Measurements from ENCODE around the gene WDR64.
"Not testable (repeated sequence)": the region's sequence is repeated elsewhere in the genome, so short reads cannot be mapped to it uniquely, and the experiment has no call there.

WDR64 gene

DNA sequence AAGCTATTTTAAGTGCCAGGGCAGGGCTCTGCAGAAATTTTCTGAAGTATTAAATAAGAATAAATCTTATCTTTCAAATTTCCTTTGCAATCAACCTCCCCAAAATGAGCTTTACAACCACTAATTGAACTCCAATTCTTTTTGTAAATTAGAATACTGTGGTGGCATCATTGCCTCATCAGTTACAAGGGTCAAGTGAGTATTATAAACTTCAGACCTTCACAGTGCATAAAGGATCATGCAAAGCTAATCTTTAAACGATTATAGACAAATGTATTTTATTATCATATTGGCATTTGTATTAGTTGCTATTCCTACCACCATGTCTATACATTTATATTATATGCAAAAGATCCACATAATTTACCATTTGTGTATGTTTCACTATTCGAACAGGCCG, 19.1 kb upstream of the WDR64 start:
- DNase-seq: no peak

DNA sequence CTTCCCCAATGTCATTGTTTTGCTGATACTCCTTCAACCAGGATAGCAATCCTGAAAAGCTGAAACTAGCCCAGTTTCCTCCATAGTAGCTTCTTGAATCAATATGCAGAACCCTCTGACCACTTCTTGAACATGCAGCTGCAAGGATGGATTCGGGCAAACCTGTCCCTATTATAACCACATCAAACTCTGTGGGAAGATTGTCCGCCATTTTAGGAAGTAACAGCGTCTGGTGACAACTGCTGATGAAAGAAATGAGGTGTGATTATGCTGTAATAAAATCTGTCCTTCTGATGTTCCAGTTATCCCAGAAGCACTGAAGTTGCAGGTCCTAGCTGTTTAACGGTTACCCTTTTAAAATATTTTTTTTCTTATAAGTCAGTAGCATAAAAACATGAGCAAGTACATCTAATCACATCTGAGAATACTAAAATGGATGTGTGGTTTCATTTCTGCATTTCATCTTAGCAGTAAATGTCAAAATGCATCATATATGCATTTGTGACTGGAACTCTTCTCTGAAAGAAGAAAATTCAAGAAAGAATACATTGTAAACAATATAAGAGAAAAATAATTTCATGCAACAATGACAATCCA, 16.4 kb upstream of the WDR64 start:
- no peak for DNase-seq

DNA sequence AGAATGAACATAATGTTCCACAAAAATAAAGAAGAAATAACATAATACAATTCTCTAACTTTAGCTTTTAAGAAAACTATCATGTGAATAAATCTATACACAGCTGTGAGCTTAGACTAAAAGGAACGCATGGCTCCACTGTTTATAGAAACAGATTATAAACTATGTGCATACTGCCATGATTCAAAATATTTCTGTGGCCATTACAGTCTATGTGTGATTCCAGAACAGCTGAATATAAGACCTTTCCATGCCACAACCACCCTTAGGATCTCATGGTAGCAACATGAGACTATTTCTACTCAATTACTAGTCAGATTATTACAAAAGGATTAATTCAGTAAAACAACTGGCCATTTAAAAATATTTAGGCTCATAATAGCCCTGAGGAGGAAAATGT, 15.8 kb upstream of the WDR64 start:
- no peak for DNase-seq

DNA sequence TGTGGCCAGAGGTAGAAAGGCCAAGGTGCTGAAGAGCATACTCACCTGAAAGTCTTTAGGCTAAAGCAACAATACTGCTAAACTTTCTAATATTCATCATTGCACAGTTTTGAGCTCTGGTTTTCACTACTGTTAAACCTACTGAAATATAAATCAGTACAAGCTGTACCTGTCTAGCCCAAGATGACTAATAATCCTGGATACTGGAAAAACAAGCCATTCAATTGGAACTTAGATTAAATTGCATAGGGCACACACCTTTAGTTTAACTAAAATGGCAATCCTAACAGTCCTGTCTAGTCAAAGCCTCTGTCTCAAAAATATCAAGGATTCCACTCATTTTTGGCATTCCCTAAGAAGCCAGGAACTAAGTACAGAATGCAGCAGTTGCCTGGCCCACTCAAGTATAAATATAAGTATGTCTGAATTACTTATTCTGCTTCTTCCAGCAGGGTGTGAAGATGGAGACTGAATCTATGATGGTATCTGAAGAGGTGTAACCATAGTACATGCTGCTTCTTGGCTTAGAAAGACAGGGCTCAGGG, 15.0 kb upstream of the WDR64 start:
- no peak for DNase-seq

DNA sequence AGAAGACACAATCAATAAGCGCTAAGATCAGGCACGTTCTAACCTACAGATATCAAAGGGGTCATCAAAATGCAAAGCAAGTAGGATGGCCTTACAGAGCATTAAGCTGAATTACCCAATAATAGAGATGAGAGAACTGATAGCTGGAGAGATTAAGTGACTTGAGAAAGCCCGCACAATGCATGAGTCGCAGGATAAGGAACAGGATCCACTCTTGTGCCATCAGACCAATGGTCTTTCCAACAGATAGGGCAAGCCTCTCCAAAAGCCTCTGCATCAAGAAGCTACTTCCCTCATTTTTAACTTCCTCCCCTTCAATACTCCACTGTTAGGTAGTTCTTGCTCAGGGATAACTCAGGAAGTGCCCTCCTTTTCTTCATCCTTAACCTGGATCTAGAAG, 14.5 kb upstream of the WDR64 start:
- no peak for DNase-seq

DNA sequence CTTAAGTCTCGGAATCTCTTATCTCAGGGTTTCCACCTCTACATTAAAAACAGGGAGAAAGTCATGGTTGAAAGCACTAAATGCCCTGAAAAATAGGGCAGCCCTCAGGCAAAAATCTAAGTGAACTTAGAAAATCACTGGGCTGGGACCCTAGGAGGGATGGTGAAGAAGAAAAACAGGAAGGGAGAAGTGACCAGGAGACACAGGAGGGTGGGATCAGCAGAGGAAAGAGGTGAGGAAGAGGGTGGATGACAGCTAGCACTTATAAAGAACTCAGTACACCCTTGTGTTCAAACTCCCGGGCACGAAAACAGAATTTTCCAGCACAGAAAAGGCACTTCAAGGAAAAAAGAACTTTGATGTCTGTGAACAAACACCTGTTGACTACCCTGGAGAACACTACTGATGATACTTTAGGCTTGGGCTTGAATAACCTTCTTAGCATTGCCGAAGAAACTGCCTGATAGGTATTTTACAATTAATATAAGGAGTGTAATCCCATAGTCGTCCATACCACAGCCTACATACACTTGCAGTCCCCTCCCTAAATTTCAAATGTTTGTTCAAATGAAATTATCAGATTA, 13.9 kb upstream of the WDR64 start:
- no peak for DNase-seq

DNA sequence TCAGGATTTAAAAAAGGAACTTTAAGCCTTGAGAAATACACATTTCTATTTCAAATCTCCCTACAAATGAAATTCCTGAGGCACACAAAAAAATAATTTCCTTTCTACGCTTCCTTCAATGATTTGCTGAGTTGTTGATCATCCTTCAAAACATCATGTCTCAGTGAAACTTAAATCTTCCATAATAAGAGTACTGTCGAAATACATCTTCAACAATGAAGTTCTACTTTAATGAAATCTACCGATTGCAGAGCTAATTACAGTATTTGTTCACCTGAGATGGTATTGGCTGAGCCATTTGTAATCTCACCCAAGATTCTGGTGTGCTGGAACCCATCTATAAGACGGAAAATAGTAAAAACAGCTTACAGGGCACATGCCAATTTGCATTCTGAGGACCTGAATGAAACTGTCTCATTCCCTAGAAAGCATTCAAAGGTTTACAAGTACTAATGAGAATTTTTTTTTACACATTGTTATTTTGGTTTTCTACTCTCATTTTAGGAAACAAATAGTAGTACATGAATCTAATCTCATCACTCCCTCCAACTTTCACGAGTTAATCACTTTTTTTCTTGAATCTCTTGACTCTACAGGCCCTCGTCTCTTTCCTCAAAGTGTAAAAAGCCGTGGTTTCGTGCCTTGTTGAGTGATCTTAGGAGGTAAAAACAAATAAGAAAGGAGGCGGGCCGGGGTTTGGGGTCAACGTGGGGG, 13.0 kb upstream of the WDR64 start:
- DNase-seq: peak; percentile 44

DNA sequence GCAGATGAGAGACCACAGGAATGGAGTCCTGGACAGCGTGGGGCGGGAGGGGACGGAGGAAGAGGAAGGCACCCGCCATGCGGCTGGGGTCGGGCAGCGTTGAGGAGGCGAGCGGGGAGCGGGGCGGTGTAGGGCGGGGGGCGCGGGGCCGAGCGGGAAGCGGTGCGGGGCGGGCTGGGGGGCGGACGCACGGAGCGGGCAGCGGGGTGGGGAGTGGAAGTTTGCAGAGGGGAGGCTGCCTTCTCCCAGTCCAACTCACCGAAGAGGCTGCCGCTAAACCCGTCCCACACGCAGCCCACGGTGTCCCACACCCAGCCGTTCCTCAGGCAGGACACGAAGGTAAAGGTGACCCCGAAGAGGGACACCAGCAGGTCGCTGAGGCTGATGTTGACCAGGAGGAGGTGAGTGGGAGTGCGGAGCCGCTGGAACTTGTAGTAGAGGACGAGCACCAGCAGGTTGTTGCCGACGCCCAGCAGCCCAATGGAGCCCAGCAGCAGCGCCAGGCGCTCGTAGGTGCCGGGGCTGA, 12.4 kb upstream of the WDR64 start:
- DNase-seq: peak; percentile 81

DNA sequence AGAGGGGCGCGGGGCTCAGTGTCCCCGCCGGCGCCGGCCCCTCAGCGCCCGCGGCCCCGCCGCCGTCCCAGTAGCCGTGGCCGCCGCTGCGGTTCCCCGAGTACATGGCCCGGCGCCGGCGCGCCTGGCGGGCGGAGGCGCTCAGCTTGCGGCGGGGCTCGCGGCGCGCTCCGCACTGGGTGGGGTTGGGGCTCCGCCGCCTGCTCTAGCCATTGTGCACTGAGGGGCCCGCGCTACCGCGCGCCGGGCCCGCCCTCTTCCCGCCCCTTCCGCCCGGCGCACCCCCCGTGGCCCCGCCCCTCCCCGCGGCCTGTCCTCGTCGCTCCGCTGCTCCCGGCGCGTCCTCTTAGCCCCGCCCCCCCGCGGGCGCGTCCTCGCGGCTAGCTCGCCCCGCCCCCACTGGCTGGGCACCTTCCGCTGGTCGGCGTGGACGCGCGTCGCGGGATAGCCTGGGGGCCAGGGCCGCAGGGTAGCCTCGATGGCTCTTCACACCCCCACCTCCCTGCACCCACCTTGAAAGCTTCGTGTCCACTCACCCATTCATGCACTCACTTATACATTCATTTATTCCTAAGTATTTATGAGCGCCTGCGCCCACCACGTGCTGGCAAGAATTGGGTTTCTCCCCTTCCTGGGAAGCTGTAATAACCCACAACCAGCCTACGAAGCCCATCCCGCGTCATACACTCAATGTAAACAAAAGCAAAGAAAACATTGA, 11.8 kb upstream of the WDR64 start, which contains the start of the genes CHML and OPN3:
TSS of gene CHML (minus strand) at position 221 of the 718 bp plus-strand sequence. CDS start 4,603 bp downstream, outside the sequence.
TSS of gene OPN3 (minus strand) at position 221 of the 718 bp plus-strand sequence. CDS start at position 106, 115 bp downstream.
- DNase-seq: peak; percentile 95

DNA sequence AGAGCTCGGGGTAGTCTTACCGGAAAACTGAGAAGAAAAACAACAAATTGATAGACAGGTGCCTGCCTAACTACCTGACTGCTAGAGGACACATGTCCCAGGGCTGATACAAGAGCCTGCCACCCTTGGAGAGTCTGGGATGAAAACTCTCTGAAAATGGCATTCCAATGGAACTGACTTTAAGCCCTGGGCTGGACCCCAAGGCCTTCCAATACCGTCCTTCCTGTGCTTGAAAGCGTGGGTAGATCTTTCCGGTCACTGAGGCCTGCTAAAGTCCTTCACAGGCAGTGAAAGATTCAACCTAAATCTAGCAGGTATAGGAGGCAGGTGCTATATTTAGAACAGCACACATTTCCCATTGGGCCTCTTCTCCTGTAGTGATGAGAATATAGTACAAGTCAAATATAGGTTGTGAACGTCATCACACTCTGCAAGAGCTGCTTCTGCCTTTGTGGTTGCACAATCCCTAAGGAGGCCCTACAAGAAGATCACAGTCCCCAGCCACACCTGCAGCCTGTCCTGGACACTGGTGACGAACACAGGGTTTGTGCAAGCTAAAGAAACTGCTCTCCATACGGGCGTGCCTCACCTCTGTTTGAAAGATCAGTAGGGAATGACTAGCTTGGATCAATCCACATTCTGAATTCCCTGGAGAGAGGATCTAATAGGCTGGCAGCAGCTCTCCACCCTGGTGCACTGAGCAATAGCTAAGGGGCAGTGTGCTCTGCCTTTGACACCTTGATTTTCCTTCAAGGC, 11.0 kb upstream of the WDR64 start:
- DNase-seq: no peak

DNA sequence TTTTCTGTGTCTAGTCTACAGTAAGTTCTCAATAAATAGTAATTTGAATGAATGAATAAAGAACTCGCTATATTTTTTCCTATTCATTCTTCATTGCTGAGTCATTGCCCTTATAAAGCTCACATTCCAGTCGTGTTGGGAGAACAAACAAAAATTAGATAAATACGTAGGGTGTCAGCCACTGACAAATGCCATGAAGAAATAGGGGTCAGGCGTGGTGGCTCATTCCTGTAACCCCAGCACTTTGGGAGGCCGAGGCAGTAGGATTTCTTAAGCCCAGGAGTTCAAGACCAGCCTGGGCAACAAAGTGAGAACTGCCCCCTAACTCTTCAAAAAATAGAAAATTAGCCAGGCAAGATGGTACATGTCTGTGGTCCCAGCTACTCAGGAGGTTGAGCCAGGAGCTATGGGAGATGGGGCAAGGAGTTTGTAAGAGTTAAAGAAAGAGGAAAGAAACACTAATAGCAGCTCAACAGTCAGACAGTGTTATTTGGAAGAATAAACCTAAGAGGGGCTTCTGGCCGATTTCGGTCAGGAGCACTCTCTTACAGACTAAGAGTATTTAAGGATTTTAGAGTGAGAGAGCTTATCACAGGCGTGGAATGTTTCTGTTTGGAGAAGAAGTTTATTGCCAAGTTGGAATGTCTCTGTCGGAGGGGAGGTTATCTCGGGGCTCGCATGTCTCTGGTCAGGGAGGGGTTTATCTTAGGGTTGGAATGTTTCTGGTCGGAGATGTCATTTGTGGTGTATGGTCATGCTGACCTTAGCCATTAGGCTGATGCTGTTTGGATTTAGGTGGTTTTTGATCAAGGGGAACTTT, 10.1 kb upstream of the WDR64 start:
- no peak for DNase-seq

DNA sequence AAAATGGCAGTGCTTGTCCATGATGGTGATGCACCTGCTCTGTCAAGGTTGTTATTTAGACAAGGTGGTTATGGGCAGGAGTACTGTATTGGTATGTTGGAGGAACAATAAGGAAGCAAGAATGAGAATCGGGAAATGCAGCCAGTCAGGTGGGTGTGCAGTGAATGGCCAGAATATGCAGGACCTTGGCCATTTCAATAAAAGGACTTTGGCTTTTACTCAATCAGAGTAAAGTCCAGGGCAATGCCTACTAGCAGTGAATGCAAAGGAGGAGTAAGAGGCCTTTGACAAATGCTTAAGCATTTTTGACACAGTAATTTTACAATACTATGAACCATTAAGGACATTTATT, 9.5 kb upstream of the WDR64 start:
- no peak for DNase-seq

DNA sequence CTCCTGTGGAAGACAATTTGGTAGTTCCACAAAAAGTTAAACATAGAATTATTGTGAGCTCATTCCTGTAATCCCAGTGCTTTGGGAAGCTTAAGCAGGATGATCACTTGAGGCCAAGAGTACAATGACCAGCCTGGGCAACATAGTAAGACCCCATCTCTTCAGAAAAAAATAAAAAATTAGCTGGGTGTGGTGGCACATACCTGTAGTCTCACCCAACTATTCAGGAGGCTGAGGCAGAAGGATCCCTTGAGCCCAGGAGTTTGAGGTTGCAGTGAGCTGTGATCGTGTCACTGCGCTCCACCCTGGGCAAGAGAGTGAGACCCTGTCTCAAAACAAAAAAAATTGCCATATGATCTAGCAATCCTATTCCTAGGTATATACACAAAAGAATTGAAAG, 7.8 kb upstream of the WDR64 start:
- no peak for DNase-seq

DNA sequence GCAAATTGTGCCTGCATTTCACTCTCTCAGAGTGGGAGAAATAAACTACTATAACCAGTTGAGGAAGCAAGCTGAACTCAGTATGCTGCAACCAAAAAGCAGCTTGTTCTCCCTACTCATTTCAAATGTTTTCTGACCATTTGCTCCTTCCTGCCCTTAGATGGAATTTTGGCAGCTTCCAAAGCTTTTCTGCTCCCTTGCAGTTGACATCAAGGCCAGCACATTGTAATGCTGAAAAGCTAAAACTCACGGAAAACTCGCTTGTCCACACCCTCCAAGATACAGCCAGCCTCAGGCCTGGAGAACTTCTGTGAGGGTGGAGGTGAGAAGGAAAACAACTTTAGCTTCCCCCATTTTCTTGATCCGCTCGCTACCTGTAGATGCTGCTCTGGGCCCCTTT, 6.9 kb upstream of the WDR64 start:
- no peak for DNase-seq

DNA sequence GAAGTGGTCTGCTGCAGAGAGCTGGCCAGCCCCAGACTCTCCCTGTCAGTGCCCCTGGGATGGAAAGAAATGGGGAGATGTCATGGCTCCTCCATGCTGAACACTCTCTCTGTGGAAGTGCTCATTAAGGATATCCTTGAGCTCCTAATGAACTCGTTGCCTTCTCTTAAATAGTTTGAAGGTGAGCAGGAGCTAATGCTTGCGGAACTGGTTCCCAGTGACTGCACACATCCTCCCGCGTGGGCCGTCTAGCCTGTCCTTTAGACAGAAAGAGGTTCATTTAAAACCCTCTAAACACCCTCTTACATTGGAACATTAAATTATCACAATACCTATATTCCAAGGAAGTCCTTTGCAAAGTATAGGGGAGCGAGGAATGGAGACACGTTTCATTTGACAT, 5.9 kb upstream of the WDR64 start:
- DNase-seq: no peak

DNA sequence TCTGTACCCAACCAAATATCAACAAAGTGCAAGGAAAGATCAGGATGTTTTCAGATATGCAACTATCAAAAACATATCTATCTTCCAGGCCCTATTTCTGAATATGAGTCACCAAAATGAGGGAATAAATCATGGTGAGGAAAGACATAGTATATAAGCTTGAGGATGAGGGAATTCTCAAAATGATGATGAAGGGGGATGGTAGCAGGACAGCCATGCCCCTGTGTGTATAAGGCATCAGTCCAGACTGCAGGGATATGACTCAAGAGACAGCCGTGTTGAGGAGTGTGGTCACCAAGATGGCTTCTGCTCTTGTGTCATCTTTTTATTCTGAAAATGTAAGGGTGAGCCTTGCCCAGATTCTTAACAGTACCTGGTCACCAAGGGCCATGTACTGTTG, 4.4 kb upstream of the WDR64 start:
- DNase-seq: no peak

DNA sequence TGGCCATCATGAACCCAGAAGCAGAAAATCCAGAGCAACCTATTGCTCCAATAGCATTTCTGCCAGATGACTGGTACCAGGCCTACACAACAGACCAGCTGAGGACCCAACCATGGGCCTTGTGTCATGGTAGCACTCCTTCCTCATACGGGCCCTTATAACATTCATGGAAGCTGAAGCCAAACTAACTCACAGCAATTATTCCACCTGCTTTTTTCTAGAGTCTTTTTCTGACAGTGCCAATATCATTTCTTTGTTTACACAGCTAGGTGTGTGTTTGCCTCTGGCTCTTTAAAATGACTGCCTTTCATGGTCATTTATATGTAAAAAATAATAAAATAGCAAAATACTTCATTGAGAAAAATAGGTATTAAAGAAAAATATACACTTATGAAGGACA, 3.9 kb upstream of the WDR64 start:
- DNase-seq: peak; percentile 7

DNA sequence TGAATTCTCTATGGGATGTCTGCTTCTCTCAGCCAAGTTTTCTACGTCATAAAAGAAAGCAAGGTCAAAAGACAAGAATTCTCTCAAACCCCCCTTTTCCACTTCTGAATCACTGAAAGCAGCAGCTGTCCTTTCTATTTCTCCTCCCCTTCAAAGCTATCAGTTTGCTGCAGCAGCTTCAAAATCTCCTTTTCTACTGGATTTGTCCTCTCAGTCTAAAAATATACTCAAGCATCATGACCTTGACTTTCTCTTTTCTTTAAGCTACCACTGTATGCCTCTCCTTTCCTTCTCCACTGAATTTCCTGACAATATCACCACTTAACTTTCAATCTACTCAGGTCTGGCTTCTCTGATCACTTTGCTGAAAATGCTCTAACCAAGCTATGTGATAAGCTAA, 1.9 kb downstream of the WDR64 start:
- DNase-seq: no peak

DNA sequence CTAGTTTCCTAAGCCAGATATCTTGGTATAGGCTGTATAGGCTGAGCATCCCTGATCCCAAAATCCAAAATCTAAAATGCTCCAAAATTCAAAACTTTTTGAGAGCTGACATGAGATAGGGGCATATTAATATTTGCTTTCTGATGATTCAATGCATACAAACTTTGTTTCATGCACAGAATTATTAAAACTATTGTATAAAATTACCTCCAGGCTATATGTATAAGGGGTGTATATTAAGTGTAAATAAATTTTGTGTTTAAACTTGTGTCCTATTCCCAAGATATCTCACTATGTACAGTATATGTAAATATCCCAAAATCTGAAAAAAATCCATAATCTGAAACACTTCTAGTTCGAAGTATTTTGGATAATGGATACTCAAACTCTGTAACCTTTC, 2.6 kb downstream of the WDR64 start:
- DNase-seq: no peak

DNA sequence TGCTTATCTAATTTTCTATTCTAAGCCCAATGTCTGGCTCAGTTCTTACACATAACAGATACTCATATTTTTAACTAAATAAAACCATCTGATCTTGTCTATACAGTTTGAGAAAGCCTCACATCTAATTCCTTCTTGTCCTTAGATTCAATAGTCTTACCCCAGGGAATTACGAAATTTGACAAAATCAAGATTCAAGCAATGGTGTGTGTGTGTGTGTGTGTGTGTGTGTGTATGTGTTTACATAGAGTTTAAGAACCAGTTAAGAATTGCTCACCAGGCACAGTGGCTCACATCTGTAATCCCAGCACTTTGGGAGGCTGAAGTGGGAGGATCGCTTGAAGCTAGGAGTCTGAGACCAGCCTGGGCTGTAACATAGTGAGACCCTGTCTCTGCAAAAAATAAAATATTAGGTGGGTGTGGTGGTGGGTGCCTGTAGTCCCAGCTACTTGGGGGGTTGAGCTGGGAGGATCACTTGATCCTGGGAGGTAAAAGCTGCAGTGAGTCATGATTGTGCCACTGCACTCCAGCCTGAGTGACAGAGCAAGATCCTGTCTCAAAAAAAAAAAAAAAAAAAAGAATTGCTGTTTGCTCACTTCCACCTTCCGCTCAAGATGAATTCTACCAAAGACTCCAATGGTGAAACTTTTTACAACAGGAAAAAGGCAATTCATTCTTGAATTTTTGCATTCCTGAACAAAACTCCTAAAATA, 6.2 kb downstream of the WDR64 start:
- DNase-seq: no peak

DNA sequence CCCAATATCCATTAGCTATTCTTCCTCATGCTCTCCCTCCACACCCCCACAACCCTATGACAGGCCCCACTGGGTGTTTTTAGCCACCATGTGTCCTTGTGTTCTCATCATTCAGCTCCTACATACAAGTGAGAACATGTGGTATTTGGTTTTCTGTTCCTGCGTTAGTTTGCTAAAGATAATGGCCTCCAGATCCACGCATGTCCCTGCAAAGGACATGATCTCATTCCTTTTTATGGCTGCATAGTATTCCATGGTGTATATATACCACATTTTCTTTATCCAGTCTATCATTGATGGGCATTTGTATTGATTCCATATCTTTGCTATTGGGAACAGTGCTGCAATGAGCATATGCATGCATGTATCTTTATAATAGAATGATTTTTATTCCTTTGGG, 6.9 kb downstream of the WDR64 start:
- not testable (repeated sequence) for DNase-seq
